IPS-NIHi7 (cell line): Measurements from ENCODE around the gene ZBTB16.

ENCODE experiments used
- DNase-seq: peaks from one replicate; pipeline ENCODE4 v3.0.0; 2012; ENCODE audit warnings: mixed read lengths; ENCODE audit errors: extremely low spot score

The ZBTB16 gene

DNA sequence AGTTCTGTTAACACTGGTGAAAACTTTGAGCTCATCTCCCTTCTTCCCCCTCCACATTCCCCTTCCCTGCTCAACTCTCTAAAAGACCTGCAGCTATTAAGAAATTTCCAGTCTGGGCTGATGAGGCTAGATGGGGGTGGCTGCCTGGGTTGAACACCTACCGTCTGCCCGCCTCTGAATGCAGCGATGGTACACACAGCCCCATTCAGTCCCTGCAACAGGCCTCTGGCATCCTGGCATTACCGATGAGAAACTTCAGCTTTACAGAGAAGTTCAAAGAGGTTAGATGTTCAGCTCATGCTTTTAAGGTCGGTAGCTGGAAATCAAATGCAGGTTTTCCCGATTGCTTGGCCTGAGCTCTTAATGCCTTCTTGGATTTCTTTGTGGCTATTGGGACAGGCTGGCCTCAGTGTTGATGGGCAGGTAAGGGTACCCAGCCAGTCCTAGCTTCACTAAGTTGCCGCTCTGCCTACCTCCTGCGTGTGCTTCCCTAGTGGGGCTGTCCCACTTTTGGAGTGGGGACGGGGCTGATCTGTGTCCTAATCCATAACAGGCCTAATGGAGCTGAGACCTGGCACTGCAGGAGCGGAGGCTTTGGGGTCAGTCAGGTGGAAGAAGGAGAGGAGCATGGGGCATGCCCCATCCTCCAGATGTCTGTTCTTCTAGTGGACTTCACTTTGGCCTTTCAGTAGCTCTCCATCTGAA is 49.1 kb downstream of the ZBTB16 start:
- no peak for DNase-seq

DNA sequence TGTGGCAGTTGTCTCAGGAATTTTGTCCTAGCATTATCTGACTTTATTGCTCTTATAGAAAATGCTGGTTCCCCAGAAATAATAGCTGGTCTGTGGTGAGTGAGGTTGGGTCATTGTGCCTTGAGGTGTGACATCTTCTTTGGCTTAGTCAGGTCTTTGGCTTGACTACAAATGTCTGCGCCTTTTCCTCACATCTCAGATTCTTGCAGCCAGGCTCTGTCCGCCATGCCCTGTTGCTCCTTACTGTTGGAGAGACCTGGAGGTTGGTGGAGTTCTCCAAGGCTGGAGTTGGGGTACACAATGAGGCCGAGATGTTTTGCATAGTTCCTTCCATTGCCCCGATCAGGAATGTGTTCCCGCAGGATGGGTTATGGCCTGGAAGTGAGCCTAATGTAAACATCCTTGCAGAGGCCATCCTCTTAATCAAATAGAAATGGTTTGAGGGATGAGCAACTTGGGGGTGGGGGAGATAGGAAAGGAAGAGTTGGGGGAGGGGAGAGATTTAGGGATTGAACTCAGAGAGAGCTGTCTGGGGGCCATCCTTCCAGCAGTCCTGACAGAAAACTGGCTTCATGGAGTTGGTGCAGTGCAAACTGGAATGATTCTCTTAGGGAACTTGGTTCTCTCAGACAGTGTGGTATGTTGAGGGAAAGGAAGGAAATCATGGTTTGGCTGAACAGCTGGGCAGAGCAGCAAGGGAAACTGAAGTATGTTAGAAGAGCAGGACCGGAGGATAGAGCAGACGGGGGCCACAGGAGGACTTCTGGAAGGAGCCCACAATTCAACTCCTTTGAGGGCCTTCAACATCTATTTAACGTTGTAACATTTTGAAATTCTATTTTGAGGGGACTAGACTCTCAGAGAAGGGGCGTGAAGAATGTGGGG is 49.9 kb downstream of the ZBTB16 start:
- no peak for DNase-seq

DNA sequence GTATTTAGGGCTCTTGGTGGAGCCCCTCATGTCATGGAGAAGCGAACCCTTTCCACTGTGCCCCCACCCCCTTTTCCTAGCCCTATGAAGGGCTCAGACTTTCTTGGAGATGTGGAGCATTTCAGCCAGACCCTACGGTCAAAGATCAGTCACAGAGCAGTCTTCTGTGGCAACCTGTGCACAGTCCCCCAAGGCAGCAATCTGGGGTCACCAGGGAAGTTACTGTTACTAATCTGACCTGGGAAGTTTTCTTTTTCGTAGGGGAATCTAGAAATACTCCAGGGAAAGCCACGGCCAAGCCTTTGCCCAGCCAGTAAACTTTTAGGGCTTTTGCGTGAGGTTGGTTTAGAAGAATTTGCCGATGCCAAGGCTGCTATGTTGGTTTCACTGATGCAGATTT is 50.6 kb downstream of the ZBTB16 start:
- no peak for DNase-seq

DNA sequence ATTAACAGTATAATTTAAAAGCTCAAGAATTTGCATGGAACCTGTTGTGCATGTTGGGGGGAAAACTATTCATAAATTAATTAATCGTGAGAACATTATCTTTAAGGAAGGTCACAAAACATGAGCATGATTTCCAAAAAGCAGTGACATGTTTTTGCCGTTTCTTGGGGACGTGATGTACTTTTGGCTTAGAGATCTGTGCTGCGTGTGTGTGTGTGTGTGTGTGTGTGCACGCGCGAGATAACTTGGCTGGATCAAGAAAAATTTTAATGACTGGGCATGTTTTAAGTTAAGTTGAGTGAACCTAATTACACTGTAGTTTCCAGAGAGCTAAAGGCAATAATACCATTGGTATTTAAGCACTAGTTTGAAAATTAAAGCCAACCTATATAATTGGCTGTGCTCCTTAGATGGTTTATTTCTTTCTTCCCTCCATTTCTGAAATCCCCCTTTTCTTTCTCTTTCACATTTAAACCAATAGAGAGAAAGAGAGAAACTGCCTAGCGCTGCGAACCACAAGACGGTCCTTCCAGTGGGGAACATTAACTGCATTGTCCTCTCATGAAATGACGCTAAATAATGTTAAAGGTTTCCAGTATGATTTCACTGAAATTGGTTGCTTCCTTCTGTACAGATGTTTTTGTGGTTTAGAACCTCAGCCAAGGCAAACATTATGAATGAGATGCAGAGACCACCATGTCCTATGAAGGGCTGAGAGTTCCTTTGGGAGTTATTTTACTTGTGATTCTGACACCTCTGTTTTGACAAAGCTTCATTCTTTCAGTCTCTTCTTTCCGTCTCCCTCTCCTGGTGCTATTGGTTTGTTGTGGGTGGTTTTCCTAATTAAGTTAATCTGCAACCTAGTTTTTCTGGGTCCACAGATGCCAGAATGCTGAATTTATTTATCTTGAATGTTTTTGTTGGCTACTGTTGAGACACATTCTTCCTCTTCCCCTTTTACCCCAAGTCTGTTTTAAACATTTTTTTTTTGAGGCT is 51.7 kb downstream of the ZBTB16 start:
- no peak for DNase-seq

DNA sequence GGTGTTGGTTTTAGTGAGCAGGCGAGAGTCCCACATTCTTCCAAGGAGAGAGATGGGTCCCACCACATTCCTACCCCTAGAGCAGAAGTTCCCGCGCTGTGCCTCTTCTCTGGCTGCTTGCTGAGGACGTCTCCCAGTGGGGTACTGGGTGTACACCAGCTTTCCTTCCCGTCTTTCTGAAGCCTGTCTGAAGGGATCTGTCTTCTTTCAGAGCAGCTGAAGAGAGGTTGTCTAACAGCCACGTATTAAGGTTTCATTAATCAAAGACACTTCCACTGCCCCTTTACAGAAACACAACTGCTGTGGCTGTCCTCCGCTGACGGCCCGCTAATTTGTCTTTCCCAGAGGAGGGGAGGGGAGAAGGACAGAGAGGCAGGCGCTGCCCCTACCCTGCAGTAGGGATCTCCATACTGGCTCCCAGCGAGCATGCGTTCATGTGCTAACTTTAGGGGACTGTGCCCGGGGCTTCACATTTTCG is 56.0 kb downstream of the ZBTB16 start:
- DNase-seq: peak; percentile 39

DNA sequence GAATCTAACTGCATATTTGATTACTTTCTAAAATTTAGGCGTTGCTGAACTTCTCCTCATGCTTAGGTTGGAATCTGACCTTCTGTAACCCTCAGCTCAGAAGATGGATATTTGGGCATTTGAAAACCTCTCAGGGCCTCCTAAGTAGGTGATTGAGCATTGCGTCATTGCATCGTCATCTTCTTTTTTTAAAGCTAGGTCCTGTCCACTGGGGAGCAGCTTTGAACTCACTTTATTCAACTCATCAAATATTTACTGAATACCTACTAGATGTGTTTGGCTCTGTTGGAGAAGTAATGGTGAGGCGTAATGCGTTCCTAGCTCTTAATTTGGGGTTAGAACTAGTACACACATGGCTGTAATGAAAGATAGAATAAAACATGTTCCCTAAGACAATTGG is 56.8 kb downstream of the ZBTB16 start:
- DNase-seq: no peak

DNA sequence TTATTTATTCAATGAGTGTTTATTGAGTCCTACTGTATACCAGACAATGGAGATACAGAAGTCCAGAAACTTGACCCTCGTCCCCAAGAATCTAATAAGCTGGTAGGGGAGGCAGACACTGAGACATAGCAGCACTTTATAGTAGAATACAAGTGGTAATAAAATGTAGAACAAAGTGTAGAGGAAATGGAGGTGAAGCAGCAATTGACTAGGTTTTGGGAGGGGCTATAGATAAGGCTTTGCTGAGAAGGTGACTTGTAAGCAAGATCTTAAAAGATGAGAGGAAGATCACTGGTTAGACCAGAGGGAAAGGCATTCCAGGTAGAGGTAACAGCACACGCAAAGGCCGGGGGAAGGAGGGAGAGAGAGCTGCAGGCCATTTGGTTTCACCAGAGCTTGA is 57.3 kb downstream of the ZBTB16 start:
- DNase-seq: no peak

DNA sequence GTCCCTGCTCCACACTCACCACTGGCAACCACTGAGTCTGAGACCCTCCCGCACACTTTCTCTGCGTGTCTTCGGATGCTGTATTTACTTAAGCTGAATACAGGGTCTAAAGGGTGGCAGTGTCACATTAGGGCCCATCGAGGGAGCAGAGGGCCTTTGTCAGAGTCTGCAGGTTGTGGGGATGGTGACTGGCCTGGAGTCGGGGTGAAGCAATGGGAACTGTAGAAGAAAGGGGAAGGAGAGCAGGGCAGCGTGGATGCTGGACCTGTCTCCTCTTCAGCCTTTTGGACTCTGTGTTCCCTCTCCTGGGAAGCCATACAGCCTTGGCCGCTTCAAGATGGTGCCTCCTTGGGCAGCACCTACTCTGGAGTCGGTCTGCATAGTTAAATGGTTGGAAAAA is 61.1 kb downstream of the ZBTB16 start:
- DNase-seq: no peak

DNA sequence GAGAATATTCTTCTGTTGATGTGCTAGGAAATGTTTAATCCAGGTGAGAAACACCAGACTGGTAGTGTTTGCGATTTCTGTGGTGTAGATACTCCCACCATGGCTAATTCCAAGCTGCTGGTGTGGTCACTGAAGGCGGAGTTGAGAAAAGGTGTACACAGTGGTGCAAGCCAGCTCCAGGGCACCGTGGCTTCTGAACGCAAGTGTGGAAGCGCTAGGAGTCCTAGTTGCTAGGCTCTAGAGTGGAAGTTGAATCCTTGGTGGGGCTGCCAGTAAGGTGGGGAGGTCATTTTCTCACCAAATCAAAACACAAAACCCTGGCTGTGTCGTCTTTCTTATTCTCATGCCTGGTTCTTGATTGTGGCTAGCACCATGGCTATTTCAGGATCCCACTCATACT is 61.6 kb downstream of the ZBTB16 start:
- DNase-seq: no peak

DNA sequence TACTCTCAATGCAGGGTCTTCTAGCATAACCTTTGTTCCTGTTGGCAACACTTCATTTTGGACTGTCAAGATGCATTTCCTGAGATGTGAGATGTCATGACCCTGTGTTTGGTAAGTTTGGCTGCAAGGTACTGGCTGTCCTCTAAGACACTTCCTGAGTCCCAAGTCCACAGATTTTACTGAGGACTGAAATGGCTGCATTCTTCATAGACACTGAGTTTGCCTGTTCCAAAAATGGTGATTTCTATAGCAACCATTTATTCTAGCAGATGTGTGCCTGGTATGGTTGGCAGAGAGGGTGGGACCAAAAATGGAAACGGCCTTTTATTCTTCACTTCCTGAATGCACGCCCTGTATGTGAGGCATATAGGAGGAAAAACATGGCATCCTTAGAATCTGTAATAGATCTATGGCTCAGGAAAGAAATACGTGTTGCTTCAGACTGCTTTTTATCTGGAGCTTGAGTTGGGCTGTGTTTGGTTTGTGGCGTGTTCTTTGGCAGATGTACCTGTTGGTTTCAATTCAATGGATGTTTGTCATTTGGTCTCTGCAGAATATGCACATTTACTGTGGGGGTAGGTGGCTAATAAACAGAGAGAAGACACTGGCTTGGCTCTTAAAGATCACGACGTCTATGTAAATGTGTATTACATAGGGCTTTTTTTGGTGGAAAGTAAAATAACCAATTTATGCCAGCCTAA is 62.4 kb downstream of the ZBTB16 start:
- no peak for DNase-seq

DNA sequence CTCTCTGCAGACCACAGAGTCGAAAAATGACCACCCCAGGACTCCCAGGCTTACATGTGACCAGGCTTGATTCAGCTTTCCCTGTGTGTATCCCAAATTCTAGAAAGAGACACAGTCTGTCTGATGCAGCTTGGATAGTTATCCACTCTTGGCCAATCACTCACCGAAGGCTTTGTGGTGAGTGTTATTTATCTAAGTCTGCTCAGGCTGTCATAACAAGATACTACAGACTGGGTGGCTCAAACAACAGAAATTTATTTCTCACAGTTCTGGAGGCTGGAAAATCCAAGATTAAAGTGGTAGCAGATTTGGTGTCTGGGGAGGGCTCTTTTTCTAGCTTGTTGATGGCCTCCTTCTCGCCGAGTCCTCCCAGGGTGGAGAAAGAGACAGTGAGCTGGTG is 63.2 kb downstream of the ZBTB16 start:
- no peak for DNase-seq

DNA sequence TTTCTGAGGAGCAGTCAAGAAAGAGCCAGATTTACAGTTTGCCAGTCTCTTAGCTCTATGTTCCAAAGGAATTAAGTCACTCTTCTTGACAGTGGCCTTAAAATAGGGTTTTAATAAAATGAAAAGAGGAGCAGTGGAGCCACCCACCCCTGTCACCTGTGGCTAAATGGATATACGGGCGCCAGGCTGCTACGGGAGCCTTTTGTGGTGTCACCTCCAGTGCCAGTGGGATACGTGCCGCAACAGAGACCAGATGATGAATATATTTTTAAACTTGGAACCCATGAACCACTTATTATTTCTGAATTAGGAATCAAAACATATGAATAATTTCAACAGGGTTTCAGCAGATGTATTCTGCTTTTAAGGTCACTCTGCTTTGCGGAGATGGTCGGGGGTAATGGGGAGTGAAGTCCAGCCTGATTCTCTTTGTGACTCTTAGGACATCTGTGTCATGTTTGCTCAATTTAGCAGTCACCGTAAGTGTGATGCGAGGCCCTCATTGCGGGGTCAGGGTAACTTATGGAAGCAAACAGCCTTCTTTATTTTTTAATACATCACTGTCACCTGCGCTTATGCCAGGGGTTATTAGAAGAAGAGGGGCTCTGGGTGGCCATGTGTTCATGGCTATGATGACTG is 64.3 kb downstream of the ZBTB16 start:
- DNase-seq: no peak

DNA sequence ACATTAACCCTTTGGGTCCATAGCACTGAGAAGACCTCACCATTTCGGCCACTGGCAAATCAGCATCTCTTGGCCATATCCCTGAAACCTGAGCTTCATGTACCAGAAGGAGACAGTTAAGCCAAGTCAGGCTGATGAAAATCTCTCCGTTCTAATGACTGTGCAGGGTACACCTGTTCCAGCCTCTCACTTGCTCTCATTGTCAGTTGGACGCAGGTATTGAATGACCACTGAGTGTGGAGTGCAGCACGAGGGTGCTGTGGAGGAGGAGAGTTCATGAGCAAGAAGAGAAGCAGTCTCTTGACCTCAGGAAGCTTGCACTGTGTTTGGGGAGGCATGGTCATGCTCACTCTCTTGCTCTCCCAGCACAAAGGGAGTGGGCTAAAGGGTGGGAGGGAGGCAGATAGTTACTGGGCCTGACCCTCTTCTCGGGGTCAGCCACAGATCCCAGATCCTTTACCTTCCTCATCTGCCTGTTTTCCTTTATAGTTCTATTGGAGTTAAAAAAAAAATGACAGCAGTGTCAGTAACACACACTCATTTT is 65.2 kb downstream of the ZBTB16 start:
- DNase-seq: no peak

DNA sequence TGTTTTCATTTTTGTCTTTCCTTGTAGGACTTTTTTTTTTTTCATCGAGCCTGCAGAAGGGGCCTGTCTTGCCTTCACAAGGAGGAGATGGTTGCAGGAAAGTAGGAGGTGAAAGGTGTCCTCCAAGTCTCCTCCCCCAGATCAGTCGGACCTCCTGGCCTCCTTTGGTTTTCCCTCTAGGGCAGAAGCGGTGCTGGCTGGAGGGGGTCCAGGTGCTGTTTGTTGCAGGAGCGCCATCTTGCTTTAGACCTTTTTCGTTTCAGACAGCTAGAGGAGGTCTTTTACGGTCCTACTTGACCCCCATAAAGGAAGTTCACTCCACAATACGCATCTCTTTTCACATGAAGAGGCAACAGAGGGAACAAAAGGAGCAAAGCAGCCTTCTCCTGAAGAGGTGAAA is 66.0 kb downstream of the ZBTB16 start:
- DNase-seq: no peak

DNA sequence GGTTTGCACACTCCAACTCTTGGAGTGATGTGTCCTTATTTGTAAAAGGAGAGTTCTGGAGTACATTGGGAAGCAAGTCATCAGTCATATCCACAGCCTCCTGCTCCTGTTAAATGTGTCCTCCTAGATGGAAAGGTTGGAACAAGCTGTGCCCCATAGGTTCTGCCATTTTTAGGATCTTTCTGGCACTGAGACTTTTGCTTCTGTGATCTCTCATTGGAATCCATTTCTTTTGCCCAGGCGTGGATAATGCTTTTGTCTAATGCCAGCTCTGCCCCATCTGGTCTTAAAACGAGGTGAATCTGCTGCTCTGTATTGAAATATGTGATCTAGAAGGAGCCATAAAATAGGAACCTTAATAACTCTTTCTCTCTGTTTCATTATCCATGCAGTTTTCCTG is 66.4 kb downstream of the ZBTB16 start:
- DNase-seq: no peak

DNA sequence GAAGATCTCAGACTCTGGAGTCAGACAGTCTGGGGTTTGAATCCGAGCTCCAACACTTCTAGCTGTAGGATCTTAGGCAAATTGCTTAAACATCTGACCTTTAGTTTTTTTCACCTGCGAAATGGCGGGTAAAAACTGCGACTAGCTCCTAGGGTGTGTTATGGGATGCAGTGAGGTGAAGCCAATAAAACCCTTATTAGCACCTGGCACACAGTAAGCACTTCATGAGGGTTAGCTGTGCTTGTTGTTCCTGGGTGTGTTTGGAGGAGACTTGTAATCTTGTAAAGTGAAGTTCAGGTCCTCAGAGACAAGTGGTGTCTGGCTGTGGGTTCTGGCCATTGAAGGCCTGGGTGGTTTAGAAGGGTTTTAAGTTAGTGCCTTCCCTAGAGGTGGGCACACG is 68.9 kb downstream of the ZBTB16 start:
- no peak for DNase-seq

DNA sequence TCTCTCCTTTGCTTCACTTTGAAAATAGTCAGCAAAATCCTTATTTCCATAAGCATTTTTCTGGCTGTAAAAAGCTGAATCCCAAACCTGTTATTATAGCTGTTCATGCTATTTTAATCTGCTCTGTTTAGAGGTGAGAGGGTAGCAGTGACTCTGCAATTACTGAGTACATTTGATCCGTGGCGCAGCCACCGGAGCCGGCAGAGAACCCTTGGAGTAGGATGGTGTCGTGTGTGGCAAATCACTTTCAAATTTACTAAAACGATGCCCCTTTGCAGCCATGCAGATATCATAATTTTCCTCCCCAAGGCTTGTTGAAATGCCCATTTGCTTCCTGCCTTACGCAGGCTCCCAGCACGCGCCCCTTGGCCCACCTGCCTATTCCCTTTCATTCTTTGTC is 69.6 kb downstream of the ZBTB16 start:
- no peak for DNase-seq

DNA sequence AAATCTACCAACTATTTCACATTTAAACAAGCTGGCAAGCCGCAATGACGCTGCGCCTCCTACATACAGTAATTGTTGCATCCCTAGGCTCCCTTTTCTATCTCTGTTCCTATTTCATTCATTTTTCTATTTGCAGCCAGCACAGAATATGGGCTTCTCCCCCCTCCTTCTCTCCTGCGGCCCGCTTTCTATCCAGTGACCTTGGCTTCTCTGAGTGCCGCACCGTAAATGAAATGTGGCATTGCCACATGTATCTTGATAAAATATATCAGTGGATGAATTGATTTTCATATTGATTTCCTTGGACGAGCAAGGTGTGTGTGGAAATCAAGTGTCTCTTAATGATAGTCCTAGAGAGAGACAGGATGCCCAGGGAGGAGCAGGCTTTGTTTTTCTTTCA is 70.2 kb downstream of the ZBTB16 start:
- DNase-seq: no peak

DNA sequence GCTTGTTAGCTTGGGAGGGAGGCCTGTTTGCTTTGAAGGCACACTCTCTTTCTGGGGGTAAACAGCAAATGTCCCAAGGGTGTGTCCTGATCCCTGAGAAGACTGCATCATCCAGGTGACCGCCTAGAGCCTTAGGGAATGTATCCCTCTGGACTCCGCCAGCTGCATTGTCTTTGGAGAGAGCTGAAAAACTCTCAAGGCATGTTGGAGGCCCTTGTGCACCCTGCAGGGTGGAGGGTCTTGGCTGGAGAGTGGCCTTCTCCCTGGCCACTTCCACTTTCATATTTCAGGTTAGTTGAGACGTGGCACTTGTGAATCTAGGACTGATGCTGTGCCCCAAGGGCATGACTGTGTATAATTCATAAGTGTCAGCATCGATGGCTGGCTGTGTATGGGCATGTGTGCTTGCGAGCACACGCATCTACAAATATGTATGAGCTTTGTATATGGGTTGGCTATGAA is 70.6 kb downstream of the ZBTB16 start:
- DNase-seq: no peak

DNA sequence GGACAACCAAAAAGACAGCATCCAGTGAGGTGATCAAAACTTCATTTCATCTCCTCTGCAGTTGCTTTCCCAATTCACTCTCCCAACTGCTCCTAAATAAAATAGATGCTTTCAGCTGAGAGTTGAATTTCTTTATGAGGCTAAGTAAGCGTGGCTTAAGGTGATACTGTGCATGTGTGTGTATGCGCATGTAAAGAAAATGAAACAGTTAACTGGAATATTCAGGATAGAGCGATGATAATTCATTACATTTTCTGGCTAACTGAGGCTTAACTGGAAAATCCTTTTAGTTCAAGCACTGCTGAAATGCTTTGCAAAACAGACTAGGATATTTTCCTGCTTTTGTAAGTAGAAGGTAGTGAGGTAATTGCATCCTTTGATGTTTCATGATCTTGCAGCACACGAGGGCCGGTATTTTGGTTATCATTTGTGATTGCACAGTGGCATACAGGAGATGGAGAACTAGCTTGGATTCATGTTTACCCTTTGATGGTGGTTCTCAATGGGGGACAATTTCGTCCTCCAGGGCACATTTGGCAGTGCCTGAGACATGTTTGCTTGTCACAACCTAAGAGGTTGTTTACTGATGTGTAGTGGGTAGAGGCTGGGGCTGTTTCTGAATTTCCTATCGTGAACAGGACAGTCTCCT is 71.2 kb downstream of the ZBTB16 start:
- no peak for DNase-seq
